IMR-90 (cell line): Measurements from ENCODE around the gene SFT2D3. TPM values are rescaled to one million over a fixed set of nuclear protein-coding genes. Genes with fewer than 3 reads are reported as not detected.
A peak's percentile ranks its signal among the peaks of the same experiment; 100 is the strongest.

Experiments
- ATAC-seq: fragments of 200-7000 bp; cut with Tn5 transposase; 2 replicates; pipeline ENCODE4 v1.9.1; 2020; ENCODE audit warnings: low read depth, mild to moderate bottlenecking, moderate library complexity
- BruUV-seq: library from RNA; stranded (reverse); fragments of 400-500 nt; replicated peaks from 2 replicates; lab custom pipeline; 2021; lab: Mats Ljungman, UMichigan
- CTCF ChIA-PET: fragments of 300-600 bp; formaldehyde crosslinking; extraction: SDS; loops from one replicate; lab custom pipeline; 2021; ENCODE audit warnings: antibody characterized with exemption; lab: Yijun Ruan, JAX
- POLR2A ChIA-PET: fragments of 300-600 bp; sonication (Branson Sonifier 250); formaldehyde crosslinking; loops from one replicate; lab custom pipeline; 2022; ENCODE audit warnings: antibody characterized with exemption; ENCODE audit not compliant: unreplicated experiment; lab: Charles Lee
- DNase-seq: peaks from one replicate; pipeline ENCODE4 v3.0.0; 2013
- H2AFZ ChIP-seq: replicated peaks from 2 replicates; pipeline ENCODE3; 2013; ENCODE audit warnings: low read length, mild to moderate bottlenecking; ENCODE audit not compliant: poor library complexity
- H2AK5ac ChIP-seq: 2 replicates; pipeline ENCODE4 v1.6.1; 2013; ENCODE audit warnings: low read depth, low read length, inconsistent platforms
- H2AK9ac ChIP-seq: replicated peaks from 2 replicates; pipeline ENCODE3; 2013; ENCODE audit warnings: mild to moderate bottlenecking, low read depth, low read length, moderate library complexity; ENCODE audit not compliant: poor library complexity
- H2BK120ac ChIP-seq: 2 replicates; pipeline ENCODE4 v1.6.1; 2013; ENCODE audit warnings: low read depth, low read length, inconsistent platforms
- H2BK15ac ChIP-seq: 3 replicates; pipeline ENCODE4 v1.6.1; 2013; ENCODE audit warnings: low read depth, low read length, inconsistent platforms
- H2BK20ac ChIP-seq: 2 replicates; pipeline ENCODE4 v1.6.1; 2013; ENCODE audit warnings: low read depth, mild to moderate bottlenecking, inconsistent platforms, low read length, moderate library complexity
- H2BK5ac ChIP-seq: 2 replicates; pipeline ENCODE4 v1.6.1; 2013; ENCODE audit warnings: mild to moderate bottlenecking, low read depth, low read length, inconsistent platforms; ENCODE audit not compliant: poor library complexity, severe bottlenecking
- H3K14ac ChIP-seq: replicated peaks from 2 replicates; pipeline ENCODE4 v1.6.1; 2013; ENCODE audit warnings: low read depth, low read length, inconsistent platforms
- H3K18ac ChIP-seq: 2 replicates; pipeline ENCODE4 v1.6.1; 2013; ENCODE audit warnings: low read depth, low read length, control low read depth
- H3K23ac ChIP-seq: 2 replicates; pipeline ENCODE4 v1.6.1; 2013; ENCODE audit warnings: low read depth, low read length, inconsistent platforms
- H3K27ac ChIP-seq: 2 replicates; pipeline ENCODE4 v1.5.1; 2013; ENCODE audit warnings: mild to moderate bottlenecking, control low read depth, low read length; ENCODE audit not compliant: insufficient read depth
- H3K27me3 ChIP-seq: 2 replicates; pipeline ENCODE4 v1.6.1; 2013; ENCODE audit warnings: low read length; ENCODE audit not compliant: control insufficient read depth, insufficient read depth
- H3K36me3 ChIP-seq: 2 replicates; pipeline ENCODE4 v1.6.1; 2013; ENCODE audit warnings: low read length, mixed read lengths; ENCODE audit not compliant: control insufficient read depth, insufficient read depth
- H3K4ac ChIP-seq: 2 replicates; pipeline ENCODE4 v1.6.1; 2013; ENCODE audit warnings: low read depth, low read length, inconsistent platforms
- H3K4me1 ChIP-seq: 2 replicates; pipeline ENCODE4 v1.6.1; 2013; ENCODE audit warnings: low read length, mixed read lengths; ENCODE audit not compliant: control insufficient read depth, insufficient read depth
- H3K4me2 ChIP-seq: 2 replicates; pipeline ENCODE4 v1.6.1; 2013; ENCODE audit warnings: low read depth, mild to moderate bottlenecking, control low read depth, low read length, moderate library complexity
- H3K4me3 ChIP-seq: 2 replicates; pipeline ENCODE4 v1.5.1; 2013; ENCODE audit warnings: low read depth, mild to moderate bottlenecking, control low read depth, low read length, moderate library complexity; ENCODE audit not compliant: insufficient read depth
- H3K56ac ChIP-seq: 2 replicates; pipeline ENCODE4 v1.6.1; 2013; ENCODE audit warnings: low read length, inconsistent platforms; ENCODE audit not compliant: insufficient read depth; ENCODE audit errors: extremely low read depth
- H3K79me1 ChIP-seq, 2 experiments: 2 replicates each; pipeline ENCODE4 v1.6.1; 2013; ENCODE audit warnings: low read length in 2 of 2, inconsistent platforms in 1 of 2, low read depth in 1 of 2
- H3K9ac ChIP-seq: 2 replicates; pipeline ENCODE4 v1.6.1; 2013; ENCODE audit warnings: low read depth, low read length, control low read depth
- H3K9me1 ChIP-seq: 2 replicates; pipeline ENCODE4 v1.6.1; 2013; ENCODE audit warnings: low read length, inconsistent platforms; ENCODE audit not compliant: insufficient read depth
- H3K9me3 ChIP-seq: 2 replicates; pipeline ENCODE4 v1.6.1; 2013; ENCODE audit warnings: low read length; ENCODE audit not compliant: control insufficient read depth, insufficient read depth
- H4K20me1 ChIP-seq: 2 replicates; pipeline ENCODE4 v1.6.1; 2013; ENCODE audit warnings: low read length, inconsistent platforms; ENCODE audit not compliant: insufficient read depth
- H4K5ac ChIP-seq: 2 replicates; pipeline ENCODE4 v1.6.1; 2013; ENCODE audit warnings: mild to moderate bottlenecking, low read depth, low read length, control low read depth
- H4K8ac ChIP-seq, 2 experiments: 2 replicates each; pipeline ENCODE4 v1.6.1; 2013; ENCODE audit warnings: low read depth in 2 of 2, low read length in 2 of 2, control low read depth in 1 of 2, inconsistent platforms in 1 of 2
- H4K91ac ChIP-seq: 2 replicates; pipeline ENCODE4 v1.6.1; 2013; ENCODE audit warnings: low read depth, low read length, inconsistent platforms; ENCODE audit not compliant: insufficient read depth
- BHLHE40 ChIP-seq: fragments of 150-350 bp; IDR thresholded peaks from 2 replicates; pipeline ENCODE4 v1.6.1; 2016; ENCODE audit warnings: mild to moderate bottlenecking, low read depth, low read length
- CEBPB ChIP-seq: IDR thresholded peaks from 2 replicates; pipeline ENCODE4 v1.6.1; 2012; ENCODE audit warnings: low read depth, low read length, improper control_type of control experiment
- CHD1 ChIP-seq: IDR thresholded peaks from 2 replicates; pipeline ENCODE4 v1.6.1; 2012; ENCODE audit warnings: low read depth, low read length, improper control_type of control experiment
- ELK1 ChIP-seq: fragments of 150-350 bp; IDR thresholded peaks from 2 replicates; pipeline ENCODE4 v1.6.1; 2016; ENCODE audit warnings: low read depth, mild to moderate bottlenecking, low read length, moderate library complexity, borderline replicate concordance
- FOS ChIP-seq: fragments of 150-350 bp; IDR thresholded peaks from 2 replicates; pipeline ENCODE4 v1.6.1; 2016; ENCODE audit warnings: low read depth, low read length
- MAFK ChIP-seq: IDR thresholded peaks from 2 replicates; pipeline ENCODE4 v1.6.1; 2012; ENCODE audit warnings: low read depth, low read length, improper control_type of control experiment
- MAZ ChIP-seq: IDR thresholded peaks from 2 replicates; pipeline ENCODE4 v1.6.1; 2012; ENCODE audit warnings: low read depth, mild to moderate bottlenecking, low read length, improper control_type of control experiment, moderate library complexity, borderline replicate concordance
- MXI1 ChIP-seq: IDR thresholded peaks from 2 replicates; pipeline ENCODE4 v1.6.1; 2012; ENCODE audit warnings: low read depth, mild to moderate bottlenecking, low read length, moderate library complexity, borderline replicate concordance
- NFE2L2 ChIP-seq: fragments of 150-350 bp; IDR thresholded peaks from 2 replicates; pipeline ENCODE4 v1.6.1; 2016; ENCODE audit warnings: low read depth, mild to moderate bottlenecking, low read length
- POLR2A ChIP-seq: IDR thresholded peaks from 2 replicates; pipeline ENCODE4 v1.6.1; 2012; ENCODE audit warnings: mild to moderate bottlenecking, low read depth, low read length
- RAD21 ChIP-seq: IDR thresholded peaks from 2 replicates; pipeline ENCODE4 v1.6.1; 2012; ENCODE audit warnings: low read length, improper control_type of control experiment
- RCOR1 ChIP-seq: IDR thresholded peaks from 2 replicates; pipeline ENCODE4 v1.6.1; 2012; ENCODE audit warnings: mild to moderate bottlenecking, low read length, improper control_type of control experiment; ENCODE audit not compliant: insufficient replicate concordance
- RFX5 ChIP-seq: IDR thresholded peaks from 2 replicates; pipeline ENCODE4 v1.8.0; 2012; ENCODE audit warnings: low read depth, mild to moderate bottlenecking, low read length, moderate library complexity
- SMC3 ChIP-seq: fragments of 150-350 bp; IDR thresholded peaks from 2 replicates; pipeline ENCODE4 v1.6.1; 2016; ENCODE audit warnings: low read depth, mild to moderate bottlenecking, antibody characterized with exemption, low read length, moderate library complexity
- WGBS, 2 experiments: methylation state at CpG; one replicate each; pipeline versions ENCODE4 v1.1.5 to v1.1.7; 2013; ENCODE audit warnings: missing lambda C conversion rate in 2 of 2; ENCODE audit not compliant: insufficient read length in 1 of 2; ENCODE audit errors: extremely low coverage in 2 of 2; 5-methylcytosine and 5-hydroxymethylcytosine counted together
- dilution Hi-C: fragments of 300-500 bp; cut with HindIII; formaldehyde crosslinking; loops from one replicate; pipeline ENCODE4 v1.14.3; 2018; ENCODE audit warnings: low sequenced_read_pairs; ENCODE audit not compliant: unreplicated experiment
- in situ Hi-C: fragments of 300-500 bp; cut with MboI; formaldehyde crosslinking; loops from 3 replicates; pipeline ENCODE4 v1.14.3; 2019; ENCODE audit warnings: low sequenced_read_pairs, inconsistent platforms, mixed read lengths
- intact Hi-C: fragments of 100-400 bp; cut with micrococcal nuclease; formaldehyde crosslinking; loops from 2 replicates; pipeline ENCODE4 v1.10.0; 2022
- polyA plus RNA-seq, 3 experiments: library from polyadenylated mRNA; depleted of rRNA; stranded (reverse); fragments of >200 nt; gene quantifications; 2 replicates each; pipeline ENCODE4 v1.2.3, GENCODE V29; 2012; ENCODE audit warnings: low replicate concordance in 1 of 3
- total RNA-seq: library from RNA; depleted of rRNA; stranded (reverse); fragments of >200 nt; gene quantifications from 2 replicates; pipeline ENCODE4 v1.2.3, GENCODE V29; 2012
- TF ChIP-seq, protein P1 (sequence below): conservative IDR thresholded peaks from 2 replicates; pipeline ENCODE4 v1.5.1; 2012; ENCODE audit warnings: mild to moderate bottlenecking, low read depth, low read length, improper control_type of control experiment
- TF ChIP-seq, protein P2 (sequence below): fragments of 150-350 bp; IDR thresholded peaks from 2 replicates; pipeline ENCODE4 v1.6.1; 2017; ENCODE audit warnings: mild to moderate bottlenecking, antibody characterized with exemption, low read length, low read depth

Gene SFT2D3
- total and polyA plus RNA-seq, 2 of the 4 experiments (the other 2 are of a cell fraction), result 2.5 to 3.1 TPM

GRCh38 chr2:127694986-127695385, 6.3 kb upstream of the SFT2D3 start:
- no peak overlapping the region for H3K18ac ChIP-seq
- no peak overlapping the region for H3K9ac ChIP-seq
- 97% methylated on average over 5 of the region's 9 CpGs; no CpG with 5 or more reads in 1 of the 2 experiments for WGBS, 2 experiments
- H2AFZ ChIP-seq, result peak overlapping the region; percentile 43
- H3K23ac ChIP-seq, result no peak overlapping the region
- intact Hi-C loops, result loop anchor here (1.0 kb wide), 1 partner anchor 104 kb away; no protein-coding TSS in a partner anchor
- H3K27me3 ChIP-seq, result no peaks in the 10 kb centered on the region
- POLR2A ChIA-PET, result no interaction called here
- H4K91ac ChIP-seq, result no peak overlapping the region
- DNase-seq (peak; percentile 17), ATAC-seq (peak; percentile 24; the same call in 1 of the 2 replicates)
- H2AK5ac ChIP-seq, result no peak overlapping the region
- no peak overlapping the region for H3K27ac ChIP-seq
- H3K79me1 ChIP-seq, result peaks cover 0 to 3% of the 10 kb centered on the region in 2 experiments; a peak in 1 of 4 replicates
- H3K4me2 ChIP-seq, result no peak overlapping the region
- H3K4ac ChIP-seq, result no peak overlapping the region
- no peak overlapping the region for H2BK15ac ChIP-seq
- in situ Hi-C loops, result no loop called here
- H3K36me3 ChIP-seq, result no peaks in the 10 kb centered on the region
- H3K9me3 ChIP-seq, result peaks cover 6% of the 10 kb centered on the region
- TF ChIP-seq MXI1 (no peak), RCOR1 (no peak), POLR2A (no peak), RFX5 (no peak), NFE2L2 (no peak), CHD1 (no peak), RAD21 (no peak), BHLHE40 (no peak), ELK1 (no peak), MAZ (no peak), MAFK (no peak), CEBPB (no peak), FOS (no peak), SMC3 (no peak)
- TF ChIP-seq, protein P1, sequence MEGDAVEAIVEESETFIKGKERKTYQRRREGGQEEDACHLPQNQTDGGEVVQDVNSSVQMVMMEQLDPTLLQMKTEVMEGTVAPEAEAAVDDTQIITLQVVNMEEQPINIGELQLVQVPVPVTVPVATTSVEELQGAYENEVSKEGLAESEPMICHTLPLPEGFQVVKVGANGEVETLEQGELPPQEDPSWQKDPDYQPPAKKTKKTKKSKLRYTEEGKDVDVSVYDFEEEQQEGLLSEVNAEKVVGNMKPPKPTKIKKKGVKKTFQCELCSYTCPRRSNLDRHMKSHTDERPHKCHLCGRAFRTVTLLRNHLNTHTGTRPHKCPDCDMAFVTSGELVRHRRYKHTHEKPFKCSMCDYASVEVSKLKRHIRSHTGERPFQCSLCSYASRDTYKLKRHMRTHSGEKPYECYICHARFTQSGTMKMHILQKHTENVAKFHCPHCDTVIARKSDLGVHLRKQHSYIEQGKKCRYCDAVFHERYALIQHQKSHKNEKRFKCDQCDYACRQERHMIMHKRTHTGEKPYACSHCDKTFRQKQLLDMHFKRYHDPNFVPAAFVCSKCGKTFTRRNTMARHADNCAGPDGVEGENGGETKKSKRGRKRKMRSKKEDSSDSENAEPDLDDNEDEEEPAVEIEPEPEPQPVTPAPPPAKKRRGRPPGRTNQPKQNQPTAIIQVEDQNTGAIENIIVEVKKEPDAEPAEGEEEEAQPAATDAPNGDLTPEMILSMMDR, result no peak
- TF ChIP-seq, protein P2, sequence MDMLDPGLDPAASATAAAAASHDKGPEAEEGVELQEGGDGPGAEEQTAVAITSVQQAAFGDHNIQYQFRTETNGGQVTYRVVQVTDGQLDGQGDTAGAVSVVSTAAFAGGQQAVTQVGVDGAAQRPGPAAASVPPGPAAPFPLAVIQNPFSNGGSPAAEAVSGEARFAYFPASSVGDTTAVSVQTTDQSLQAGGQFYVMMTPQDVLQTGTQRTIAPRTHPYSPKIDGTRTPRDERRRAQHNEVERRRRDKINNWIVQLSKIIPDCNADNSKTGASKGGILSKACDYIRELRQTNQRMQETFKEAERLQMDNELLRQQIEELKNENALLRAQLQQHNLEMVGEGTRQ, result no peak
- dilution Hi-C loops, result no loop called here
- no peak overlapping the region for H2BK20ac ChIP-seq
- BruUV-seq, result no TSS peak
- no peak overlapping the region for H3K4me3 ChIP-seq
- H3K14ac ChIP-seq, result no peak overlapping the region
- no peak overlapping the region for H4K5ac ChIP-seq
- H3K4me1 ChIP-seq, result no peaks in the 10 kb centered on the region
- no peaks in the 10 kb centered on the region for H4K20me1 ChIP-seq
- no peak overlapping the region for H3K56ac ChIP-seq
- H2BK120ac ChIP-seq, result no peak overlapping the region
- H2AK9ac ChIP-seq, result no peak overlapping the region
- CTCF ChIA-PET, result interaction anchor here (0.6 kb wide), 1 partner anchor 20 kb away, joined by 3 read pairs; no protein-coding TSS in a partner anchor
- H3K9me1 ChIP-seq, result peaks cover 3% of the 10 kb centered on the region; the same call in 1 of the 2 replicates
- no peak overlapping the region for H4K8ac ChIP-seq
- no peak overlapping the region for H2BK5ac ChIP-seq
